Stimulated activated CD8-positive, alpha-beta memory T cell treated with anti-CD3 and anti-CD28 coated beads, Interleukin-2, amount 100 ng/mL, for 1 hour (primary cell): ENCODE data around the gene CRIM1.

Experiments
- DNase-seq, 2 donors: peaks; one replicate each; pipeline ENCODE4 v3.0.0-alpha.2; 2020; ENCODE audit warnings: low read depth in 2 of 2

Gene CRIM1

GRCh38 chr2:36371928-36372391 is 16.4 kb downstream of the CRIM1 start:
- no peak for DNase-seq

GRCh38 chr2:36373149-36373926 is 17.8 kb downstream of the CRIM1 start:
- no peak for DNase-seq

- DNase-seq: no peak
These were observed 19.0 kb downstream of the CRIM1 start for GRCh38 chr2:36374585-36374984.

GRCh38 chr2:36376319-36376765 is 20.8 kb downstream of the CRIM1 start:
- DNase-seq: no peak

GRCh38 chr2:36376992-36377738 is 21.6 kb downstream of the CRIM1 start:
- DNase-seq: no peak

- no peak for DNase-seq
These were observed 24.3 kb downstream of the CRIM1 start for GRCh38 chr2:36379710-36380448.

- DNase-seq: no peak
These were observed 25.3 kb downstream of the CRIM1 start for GRCh38 chr2:36380624-36381481.

GRCh38 chr2:36381993-36382392 is 26.4 kb downstream of the CRIM1 start:
- DNase-seq: no peak

GRCh38 chr2:36382472-36382871 is 26.9 kb downstream of the CRIM1 start:
- no peak for DNase-seq

- DNase-seq: no peak
These were observed 28.1 kb downstream of the CRIM1 start for GRCh38 chr2:36383726-36384125.

GRCh38 chr2:36384454-36384853 is 28.9 kb downstream of the CRIM1 start:
- no peak for DNase-seq

GRCh38 chr2:36385603-36386002 is 30.0 kb downstream of the CRIM1 start:
- DNase-seq: no peak

- DNase-seq: no peak
These were observed 31.8 kb downstream of the CRIM1 start for GRCh38 chr2:36387258-36387916.

- DNase-seq: no peak
These were observed 32.9 kb downstream of the CRIM1 start for GRCh38 chr2:36388472-36388871.

- no peak for DNase-seq
These were observed 33.5 kb downstream of the CRIM1 start for GRCh38 chr2:36389091-36389564.

GRCh38 chr2:36389577-36389976 is 34.0 kb downstream of the CRIM1 start:
- no peak for DNase-seq

- no peak for DNase-seq
These were observed 37.1 kb downstream of the CRIM1 start for GRCh38 chr2:36392571-36393255.

- no peak for DNase-seq
These were observed 38.2 kb downstream of the CRIM1 start for GRCh38 chr2:36393738-36394256.

GRCh38 chr2:36394804-36395203 is 39.2 kb downstream of the CRIM1 start:
- no peak for DNase-seq

GRCh38 chr2:36395866-36396265 is 40.3 kb downstream of the CRIM1 start:
- no peak for DNase-seq
